Right renal cortex interstitium (tissue), 3 donors: ENCODE data around the gene UNC93B1. TPM values are rescaled to one million over a fixed set of nuclear protein-coding genes. Genes with fewer than 3 reads are reported as not detected.

Experiments used
- DNase-seq, 3 donors: peaks; one replicate each; pipeline ENCODE4 v3.0.0-alpha.2; 2013; ENCODE audit warnings: low read depth in 3 of 3, low spot score in 2 of 3
- polyA plus RNA-seq, 3 donors: library from polyadenylated mRNA; unstranded; fragments of 120-200 nt; gene quantifications; one replicate each; pipeline ENCODE4 v1.2.1, GENCODE V29; 2013; ENCODE audit not compliant: insufficient read length in 3 of 3

The UNC93B1 gene
- polyA plus RNA-seq, 3 donors: 8.4 to 9.4 (median 9.3) TPM

DNA sequence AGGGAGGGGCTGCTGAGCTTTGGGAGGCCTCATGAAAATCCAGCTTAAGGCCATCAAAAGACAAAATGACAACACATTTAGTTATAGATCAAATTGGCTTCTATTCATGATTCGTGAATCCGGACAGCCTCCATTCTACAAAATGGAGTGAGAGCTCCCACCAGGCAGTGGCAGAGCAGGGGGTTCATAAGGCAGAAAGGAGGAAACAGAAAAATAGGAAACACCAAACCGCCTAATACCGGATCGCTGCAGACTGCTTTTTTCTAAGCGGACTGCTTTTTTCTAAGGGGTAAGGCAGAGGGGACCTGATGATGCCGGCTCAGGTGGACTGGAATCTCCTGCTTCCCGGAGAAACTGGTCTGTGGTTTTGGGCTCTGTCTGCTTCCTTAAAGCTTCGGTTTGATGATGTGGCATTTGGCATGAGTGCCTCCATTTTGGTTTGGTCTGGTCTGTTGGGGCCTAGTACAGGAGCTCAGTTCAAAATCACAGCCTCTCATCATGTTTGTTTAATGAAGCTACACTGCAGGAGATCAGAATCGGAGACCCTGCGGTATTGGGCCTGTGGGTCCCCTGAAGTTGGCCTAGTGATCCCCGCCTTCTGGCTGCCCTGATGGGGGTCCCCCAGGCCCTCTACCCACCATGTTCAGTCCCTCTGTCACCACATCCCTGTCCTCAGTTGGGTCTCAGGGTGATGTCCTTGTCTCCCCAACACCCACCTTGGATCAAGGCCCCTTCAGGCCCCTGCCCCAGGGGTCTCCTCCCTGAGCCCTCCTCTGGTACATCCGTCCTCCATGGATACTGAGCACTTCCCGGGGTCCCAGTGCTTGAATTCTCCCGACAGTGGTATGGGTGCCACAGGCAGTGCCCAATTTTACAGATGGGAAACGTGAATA, 7.4 kb upstream of the UNC93B1 start:
- no peak for DNase-seq

DNA sequence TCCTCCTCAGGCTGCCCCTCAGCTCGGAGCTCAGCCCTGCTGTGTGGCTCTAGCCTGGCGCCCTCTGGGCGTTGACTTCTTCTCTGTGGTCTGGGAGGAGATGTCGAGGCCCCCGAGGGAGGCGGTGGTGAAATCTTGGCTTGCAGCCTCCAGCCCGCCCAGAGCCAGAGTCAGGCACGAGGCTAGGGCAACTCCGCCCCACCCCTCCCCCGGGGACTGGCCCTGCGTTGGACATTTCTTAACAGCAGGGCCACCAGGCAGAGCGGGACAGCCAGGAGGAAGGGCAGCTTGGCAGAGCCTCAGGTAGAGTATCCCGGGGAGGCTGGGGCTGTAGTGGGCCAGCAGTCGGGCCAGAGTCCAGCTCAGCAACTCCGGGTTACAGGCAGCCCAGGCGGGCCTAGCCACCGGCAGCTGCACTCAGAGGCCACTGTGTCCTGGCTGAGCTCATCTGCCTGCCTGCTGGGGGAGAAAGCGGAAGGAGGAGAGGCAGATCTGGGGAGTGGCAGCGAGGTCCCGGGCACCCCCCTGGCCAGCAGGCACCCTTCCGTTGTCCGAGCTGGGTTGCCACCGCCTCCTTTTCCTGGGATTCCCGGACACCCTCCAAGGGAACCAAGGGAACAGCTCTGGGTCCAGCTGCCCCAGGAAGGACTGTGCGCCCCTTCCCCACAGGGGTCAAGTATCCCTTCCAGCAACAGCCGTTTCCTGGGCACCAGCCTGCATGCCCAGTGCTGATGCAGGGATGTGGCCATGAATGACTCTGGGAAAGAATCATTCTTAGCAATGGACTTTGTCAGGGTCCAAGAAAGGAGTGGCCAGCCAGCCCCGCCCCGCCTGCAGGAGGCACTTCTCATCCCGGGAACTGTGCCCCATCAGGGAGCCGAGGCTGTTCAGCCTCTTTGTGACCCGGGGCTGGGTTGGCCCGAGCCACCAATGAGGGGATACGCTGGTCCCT, 6.5 kb upstream of the UNC93B1 start, which contains the start of gene ALDH3B1:
ALDH3B1 (plus strand) TSS at position 238 of the 952 bp plus-strand sequence. CDS start 4,971 bp downstream, outside the sequence.
- DNase-seq: no peak

GRCh38 chr11:68009391-68010089, 5.6 kb upstream of the UNC93B1 start:
- no peak for DNase-seq

DNA sequence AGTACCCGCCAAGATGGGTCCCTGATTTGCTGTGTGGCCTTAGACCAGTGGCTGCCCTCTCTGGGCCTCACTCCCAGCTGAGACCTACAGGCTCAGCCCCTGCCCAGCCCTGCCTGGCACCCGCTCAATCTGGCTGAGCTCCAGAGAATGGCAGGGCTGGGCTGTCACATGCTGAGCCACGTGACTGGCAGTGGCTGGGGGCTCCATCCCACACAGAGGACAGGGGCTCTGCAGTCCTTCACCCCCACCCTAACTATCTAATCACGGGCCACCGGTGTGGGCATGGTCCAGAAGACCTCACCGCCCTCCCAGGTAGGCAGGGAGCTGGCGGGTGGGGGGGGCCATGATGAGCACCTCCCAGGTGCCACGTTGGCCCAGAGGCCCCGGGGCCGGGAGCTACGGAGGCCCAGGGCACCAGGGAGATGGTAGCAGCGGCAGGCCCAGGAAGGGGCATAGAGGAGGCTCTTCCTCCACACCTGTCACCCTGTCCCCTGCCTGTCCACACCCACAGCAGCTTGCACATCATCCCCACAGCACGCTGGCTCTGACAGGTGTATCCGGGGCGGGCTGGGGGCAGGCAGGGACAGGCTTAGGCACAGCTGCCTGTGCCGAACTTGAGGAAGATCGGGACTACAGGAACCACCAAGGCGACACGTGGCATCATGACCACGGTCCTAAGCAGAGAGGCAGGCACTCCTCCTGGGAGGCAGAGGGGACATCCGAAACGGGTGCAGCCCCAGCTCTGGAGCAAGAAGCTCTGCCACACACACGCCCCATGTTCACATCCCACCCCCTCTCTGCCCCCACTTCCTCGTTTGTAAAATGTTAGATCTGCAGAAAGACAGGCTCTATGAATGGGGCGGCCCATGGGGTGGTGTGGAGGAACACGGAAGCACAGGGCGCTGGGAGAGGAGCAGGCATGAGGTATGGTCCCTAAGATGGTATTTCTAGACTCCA, 4.8 kb upstream of the UNC93B1 start:
- no peak for DNase-seq

DNA sequence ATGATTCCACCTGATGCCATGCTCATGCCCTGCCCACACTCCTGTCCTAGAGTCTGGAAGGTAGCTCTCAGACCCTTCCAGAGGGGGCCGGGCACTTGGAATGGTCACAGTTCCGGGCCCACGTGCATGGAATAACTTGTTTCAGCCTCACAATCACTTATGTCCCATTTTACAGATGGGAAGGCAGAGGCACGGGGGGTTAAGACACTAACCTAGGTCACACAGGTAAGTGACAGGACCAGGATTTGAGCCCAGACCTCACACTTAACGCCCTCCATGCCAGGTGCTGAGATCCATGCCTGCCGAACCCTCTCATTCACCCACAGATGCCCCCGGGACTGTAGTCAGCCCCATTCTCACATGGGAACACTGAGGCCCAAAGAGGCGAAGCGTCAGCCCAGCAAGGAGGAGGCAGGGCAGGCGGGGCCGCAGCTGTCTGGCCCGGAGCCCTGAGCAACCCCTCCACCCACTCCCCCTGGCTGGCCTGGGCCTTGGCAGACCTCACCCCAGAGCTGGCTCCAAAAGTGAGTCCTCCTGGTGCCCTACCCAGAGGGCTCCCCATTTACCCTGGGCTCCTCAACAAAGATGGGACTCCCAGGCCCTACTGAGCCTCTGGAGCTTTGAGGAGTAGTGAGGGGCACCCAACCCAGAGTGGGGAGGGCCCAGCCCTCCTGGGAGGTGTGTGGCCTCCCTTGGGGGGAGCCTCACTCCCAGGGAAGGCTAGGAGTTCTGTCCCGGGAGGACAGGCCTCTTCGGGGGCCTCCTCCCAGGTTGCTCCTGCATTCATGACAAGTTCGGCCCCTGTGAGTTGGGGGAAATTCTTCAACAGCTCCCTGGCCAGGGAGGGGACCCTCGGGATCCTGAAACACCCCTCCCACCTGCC, 3.8 kb upstream of the UNC93B1 start:
- DNase-seq: no peak

GRCh38 chr11:68006606-68007166, 2.8 kb upstream of the UNC93B1 start:
- DNase-seq: no peak

- no peak for DNase-seq
These were observed 846 bp upstream of the UNC93B1 start for GRCh38 chr11:68004551-68005335.

- DNase-seq: no peak
These were observed 705 bp downstream of the UNC93B1 start for GRCh38 chr11:68002938-68003845.

GRCh38 chr11:68002575-68002937, 1.3 kb downstream of the UNC93B1 start:
- no peak for DNase-seq

DNA sequence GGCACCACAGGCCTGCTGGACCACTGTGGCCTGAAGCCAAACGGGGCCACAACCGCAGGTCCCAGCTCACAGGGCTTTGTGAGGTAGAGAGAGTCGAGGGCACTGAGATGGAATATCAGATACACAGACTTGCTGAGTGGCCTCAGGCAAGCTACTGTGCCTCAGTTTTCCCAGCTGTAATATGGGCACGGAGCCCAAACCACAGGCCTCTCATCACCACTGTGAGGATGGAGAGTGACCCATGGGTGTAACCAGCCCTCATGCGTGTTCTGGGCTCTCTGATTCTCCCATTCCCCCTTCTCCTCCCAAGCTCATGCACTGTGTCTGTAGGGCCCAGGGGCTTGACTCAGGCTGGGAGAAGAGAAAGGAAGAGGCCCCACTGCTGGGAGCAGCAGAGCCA, 4.2 kb downstream of the UNC93B1 start:
- no peak for DNase-seq

DNA sequence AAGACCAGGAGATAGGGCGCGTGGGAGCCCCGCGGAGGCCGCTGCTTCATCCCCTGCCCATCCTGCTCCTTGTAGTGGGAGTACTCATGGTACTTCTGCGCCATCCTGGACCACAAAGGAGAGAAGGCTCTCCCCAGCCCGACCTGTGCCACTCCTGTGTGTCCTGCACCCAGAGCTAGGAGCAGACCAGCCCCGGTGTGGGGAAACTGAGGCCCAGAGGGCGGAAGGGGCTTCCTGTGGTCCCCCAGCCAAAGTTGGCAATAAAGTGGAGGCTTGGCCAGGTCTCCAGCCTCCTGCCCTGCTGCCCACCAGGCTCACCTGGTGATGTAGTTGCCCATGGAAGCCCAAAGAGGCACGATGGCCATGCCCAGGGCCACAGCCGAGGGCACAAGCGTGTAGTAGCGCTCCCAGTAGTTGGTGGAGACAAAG, 4.7 kb downstream of the UNC93B1 start:
- no peak for DNase-seq

GRCh38 chr11:67998150-67999045, 5.5 kb downstream of the UNC93B1 start:
- no peak for DNase-seq

DNA sequence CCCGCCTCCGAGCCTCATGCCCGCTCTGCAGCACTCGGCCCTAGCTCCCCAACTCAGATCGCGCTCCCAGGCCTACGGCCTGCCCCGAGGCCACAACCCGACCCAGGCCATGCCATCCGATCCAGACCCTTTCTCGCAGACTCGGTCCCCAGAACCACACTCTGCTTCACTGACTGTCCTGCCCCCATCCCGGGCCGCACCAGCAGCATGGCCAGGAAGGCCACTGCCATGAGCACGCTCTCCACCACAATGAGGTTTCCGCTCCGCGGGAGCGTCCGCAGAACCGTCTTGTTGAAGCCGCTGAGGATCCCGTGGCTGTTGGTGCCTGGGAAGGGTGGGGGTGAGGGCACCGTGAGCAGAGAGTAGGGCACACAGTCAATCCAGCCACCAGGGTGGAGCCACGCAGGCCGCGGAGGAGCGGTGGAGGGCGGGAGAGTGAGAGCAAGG, 6.4 kb downstream of the UNC93B1 start:
- DNase-seq: no peak

GRCh38 chr11:67996622-67997474, 7.0 kb downstream of the UNC93B1 start:
- DNase-seq: no peak
